GM18511 (cell line): ENCODE measurements around the gene WDR5B.
"Not testable (repeated sequence)": the region's sequence is repeated elsewhere in the genome, so short reads cannot be mapped to it uniquely, and the experiment has no call there.

Experiments used
- ATAC-seq: cut with Tn5 transposase; IDR thresholded peaks from one replicate; pipeline ENCODE4 v1.9.1; 2021; ENCODE audit warnings: mild to moderate bottlenecking, moderate library complexity; ENCODE audit not compliant: unreplicated experiment

Gene WDR5B

DNA sequence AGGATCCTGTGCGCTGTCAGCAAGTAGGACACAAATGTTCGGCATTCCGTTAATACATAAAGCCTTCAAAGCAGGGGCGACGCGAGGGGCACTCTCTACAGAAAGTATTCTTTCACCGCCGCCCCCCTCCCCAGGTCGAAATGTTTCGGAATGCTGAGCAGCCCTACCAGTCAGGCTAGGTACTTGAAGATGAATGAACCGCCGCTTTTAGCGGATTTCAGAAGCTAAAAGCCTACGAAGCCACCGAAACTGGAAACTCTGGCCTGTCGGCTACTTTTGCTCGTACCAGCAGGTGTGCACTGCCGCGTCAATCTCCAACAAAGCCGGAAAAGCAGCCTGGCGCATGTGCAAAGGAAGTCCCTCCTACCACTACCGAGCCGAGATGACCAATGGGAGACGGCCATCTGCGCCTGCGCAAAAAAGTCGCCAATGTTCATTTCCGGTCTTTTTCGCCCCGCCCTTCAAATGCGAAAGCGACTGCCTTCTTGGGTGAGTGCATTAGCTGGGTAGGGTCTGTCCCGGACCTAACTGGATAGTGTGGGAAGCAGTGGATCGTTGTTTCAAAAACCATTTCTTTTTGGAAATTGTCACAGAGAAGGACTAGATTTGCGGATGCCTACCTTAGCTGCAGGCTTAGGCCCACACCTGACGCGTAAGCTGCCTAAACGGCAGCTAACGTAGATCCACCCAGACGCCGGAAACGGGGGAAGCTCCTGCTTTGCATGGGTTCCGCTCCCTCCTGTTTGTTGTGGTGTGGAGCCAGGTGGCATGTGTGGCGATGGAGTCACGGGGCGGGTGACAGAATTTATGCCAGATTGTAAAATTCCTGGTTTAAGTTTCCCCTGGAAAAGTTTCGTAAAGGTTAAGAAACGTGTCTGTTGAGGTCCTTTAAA is at the start of gene WDR5B:
Gene WDR5B, minus strand, starts transcription at position 301 of the 893 bp plus-strand sequence. CDS start 534 bp downstream, outside the sequence.
- peak; percentile 87 for ATAC-seq

DNA sequence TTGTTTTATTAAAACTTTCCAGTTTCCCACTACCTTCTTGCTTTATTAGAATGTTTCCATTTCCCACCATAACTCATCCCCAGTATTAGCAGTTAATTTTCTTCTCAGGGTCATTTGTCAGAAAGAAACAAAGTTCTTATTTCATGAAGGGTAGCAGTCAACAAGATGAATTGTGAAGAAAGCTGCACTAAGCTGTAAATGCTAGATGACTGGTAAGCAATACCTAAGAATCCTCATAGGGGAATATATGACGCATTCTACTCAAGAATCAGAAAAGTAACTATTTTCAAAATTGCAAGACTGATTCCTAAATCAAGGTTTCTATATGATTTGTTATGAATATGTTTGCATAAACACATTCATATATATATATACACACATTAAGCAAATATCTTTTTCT is 48.8 kb upstream of the WDR5B start:
- ATAC-seq, result no peak

DNA sequence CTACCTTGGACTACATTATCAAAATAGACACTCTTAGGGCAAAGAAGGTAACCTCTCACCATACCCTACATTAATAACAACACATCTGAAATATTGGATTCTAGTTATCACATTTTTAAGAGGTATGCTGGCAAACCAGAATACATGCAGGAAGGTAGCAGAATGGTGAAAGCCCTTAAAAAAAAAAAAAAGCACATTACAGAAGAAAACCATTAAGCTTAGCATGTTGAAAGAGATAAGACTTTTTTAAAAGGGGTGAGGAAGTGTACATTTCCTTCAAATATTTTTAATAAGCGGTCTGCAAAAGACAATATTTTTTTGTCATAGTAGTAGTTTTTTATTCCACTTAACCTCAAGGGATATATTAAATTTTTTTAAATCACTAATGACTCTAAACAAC is 46.5 kb upstream of the WDR5B start:
- ATAC-seq, result no peak

DNA sequence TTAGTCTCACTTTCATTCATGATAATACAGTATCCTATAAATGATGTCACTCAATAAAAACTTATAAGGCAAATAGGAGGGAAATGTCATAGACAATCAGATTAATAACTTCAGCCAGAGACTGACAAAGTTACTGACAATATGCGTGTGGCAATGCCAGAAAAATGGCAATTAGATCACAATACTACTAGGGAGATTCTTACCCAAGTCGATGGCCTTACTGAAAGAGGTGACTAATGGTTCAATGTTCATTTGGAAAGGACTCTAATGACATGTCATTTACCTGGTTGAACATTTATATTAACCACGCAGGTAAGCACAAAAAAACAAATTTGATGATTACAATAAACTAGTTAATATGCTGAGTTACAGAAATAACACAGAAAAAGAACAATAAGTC is 45.9 kb upstream of the WDR5B start:
- no peak for ATAC-seq

DNA sequence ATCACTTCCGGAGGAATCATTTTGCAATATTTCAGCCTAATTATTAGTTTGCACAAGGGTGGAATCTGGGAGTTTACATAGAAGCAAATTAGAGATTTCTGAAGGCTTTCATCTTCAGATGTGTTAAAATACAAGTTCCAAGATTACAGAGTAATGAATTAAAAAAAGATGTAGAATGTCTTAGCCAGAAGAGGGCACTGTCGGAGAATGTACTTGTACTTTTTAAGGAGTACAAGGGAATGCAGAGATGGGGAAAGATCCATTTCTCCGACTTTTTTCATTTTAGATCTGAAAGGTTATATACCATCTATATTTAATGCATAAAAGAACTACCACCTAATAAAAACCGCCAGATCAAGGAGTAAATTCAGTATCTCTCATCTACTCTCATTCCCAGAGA is 43.1 kb upstream of the WDR5B start:
- ATAC-seq, result no peak

DNA sequence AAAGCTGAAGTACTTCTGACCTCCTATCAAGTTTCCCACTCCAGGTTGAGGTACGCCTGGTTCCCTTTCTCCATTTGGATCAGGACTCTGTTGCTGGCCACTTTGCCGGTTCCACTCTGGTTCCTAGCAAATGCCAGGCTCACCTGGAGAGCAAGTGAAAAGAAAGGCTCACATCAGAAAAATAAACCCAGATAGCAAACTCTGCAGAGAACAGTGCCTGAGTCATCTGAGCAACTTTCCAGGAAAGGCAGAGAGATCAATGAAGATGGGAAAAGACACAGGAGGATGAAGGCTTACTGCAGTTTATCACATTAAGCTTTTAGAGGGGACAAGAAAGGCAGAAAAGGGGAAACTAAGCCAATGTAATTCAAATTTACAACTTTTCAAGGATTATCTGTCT is 41.8 kb upstream of the WDR5B start:
- no peak for ATAC-seq

DNA sequence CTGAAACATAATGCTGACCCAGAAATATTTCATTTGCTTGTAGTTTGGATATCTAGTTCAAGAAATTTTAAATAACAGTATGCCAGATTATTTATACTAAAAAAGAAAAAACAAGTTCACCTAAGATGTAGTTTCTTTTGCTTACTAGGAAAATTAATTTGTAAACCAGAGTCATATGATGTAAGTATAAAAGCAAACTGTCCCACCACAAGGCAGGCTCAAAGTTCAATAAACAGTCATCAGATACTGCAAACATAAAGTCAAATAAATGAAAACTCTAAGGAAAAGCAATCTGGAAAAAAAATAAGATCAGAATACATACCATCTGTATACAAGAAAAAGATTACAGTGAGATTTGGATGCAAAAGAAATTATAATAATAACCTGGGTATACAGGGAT is 40.2 kb upstream of the WDR5B start:
- no peak for ATAC-seq

DNA sequence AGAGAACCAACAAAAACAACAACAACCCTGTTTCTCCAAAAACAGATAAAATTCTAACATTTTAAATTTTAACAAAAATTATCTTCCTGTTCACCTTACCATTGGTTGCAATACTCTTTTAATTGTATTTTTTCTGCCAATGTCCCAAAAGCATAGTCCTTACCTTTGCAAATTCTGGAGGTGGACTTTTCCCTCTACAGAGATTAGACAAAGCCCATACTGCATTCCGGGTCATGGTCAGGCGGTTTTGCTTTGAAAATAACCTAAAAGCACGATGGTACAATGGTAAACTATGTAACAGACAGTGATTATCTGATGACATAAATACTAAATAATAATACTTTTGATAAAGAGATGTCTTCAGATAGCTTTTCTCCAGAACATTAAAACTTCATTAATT is 35.5 kb upstream of the WDR5B start:
- no peak for ATAC-seq

DNA sequence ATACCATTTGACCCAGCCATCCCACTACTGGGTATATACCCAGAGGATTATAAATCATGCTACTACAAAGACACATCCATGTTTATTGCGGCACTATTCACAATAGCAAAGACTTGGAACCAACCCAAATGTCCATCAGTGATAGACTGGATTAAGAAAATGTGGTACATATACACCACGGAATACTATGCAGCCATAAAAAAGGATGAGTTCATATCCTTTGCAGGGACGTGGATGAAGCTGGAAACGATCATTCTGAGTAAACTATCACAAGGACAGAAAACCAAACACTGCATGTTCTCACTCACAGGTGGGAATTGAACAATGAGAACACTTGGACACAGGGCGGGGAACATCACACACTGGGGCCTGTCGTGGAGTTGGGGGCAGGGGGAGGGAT is 32.4 kb upstream of the WDR5B start:
- ATAC-seq, result not testable (repeated sequence)

DNA sequence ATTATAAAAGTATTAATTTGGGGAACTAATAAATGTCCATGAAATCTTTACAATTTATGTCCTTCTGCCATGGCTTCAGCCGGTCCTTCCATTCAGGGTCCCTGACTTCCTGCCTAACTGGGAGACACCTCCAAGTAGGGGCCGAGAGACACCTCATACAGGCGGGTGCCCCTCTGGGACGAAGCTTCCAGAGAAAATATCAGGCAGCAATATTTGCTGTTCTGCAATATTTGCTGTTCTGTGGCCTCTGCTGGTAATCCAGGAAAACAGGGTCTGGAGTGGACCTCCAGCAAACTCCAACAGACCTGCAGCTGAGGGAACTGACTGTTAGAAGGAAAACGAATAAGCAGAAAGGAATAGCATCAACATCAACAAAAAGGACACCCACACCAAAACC is 28.6 kb upstream of the WDR5B start:
- ATAC-seq, result not testable (repeated sequence)

DNA sequence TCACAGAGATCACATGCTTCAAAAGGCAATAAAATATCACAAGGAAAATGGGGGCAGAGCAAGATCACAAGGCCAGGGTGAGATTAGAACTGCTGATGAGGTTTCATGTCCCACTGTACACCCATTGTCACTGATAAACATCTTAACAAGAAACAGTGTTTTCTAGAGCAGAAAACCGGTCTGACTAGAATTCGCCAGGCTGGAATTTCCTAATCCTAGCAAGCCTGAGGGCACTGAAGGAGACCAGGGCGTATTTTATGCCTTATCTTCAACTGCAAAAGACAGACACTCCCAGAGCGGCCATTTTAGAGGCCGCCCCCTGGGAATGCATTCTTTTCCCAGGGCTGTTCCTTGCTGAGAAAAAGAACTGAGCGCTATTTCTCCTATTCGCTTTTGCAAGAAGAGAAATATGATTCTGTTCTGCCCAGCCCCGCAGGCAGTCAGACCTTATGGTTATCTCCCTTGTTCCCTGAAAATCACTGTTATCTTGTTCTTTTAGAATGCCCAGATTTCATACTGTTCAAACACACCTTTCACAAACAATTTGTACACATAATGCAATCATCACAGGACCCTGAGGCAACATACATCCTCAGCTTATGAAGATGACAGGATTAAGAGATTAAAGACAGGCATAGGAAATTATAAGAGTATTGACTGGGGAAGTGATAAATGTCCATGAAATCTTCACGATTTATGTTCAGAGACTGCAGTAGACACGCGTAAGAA is 28.1 kb upstream of the WDR5B start:
- not testable (repeated sequence) for ATAC-seq

DNA sequence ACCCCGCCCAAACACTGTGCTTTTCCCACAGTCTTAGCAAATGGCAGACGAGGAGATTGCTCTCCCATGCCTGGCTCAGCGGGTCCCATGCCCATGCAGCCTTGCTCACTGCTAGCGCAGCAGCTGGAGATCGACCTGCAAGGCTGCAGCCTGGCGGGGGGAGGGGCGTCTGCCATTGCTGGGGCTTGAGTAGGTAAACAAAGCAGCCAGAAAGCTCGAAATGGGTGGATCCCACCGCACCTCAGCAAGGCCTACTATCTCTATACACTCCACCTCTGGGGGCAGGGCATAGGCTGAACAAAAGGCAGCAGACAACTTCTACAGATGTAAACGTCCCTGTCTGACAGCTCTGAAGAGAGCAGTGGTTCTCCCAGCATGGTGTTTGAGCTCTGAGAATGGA is 27.2 kb upstream of the WDR5B start:
- no peak for ATAC-seq

DNA sequence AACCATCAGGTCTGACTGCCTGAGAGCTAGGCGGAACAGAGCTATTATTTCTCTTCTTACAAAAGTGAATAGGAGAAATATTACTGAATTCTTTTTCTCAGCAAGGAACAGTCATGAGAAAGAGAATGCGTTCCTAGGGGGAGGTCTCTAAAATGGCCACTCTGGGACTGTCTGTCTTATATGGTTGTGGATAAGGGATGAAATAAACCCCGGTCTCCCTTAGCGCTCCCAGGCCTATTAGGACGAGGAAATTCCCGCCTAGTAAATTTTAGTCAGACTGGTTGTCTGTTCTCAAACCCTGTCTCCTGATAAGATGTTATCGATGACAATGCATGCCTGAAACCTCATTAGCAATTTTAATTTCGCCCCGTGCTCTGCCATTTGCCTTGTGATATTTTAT is 20.1 kb upstream of the WDR5B start:
- no peak for ATAC-seq

DNA sequence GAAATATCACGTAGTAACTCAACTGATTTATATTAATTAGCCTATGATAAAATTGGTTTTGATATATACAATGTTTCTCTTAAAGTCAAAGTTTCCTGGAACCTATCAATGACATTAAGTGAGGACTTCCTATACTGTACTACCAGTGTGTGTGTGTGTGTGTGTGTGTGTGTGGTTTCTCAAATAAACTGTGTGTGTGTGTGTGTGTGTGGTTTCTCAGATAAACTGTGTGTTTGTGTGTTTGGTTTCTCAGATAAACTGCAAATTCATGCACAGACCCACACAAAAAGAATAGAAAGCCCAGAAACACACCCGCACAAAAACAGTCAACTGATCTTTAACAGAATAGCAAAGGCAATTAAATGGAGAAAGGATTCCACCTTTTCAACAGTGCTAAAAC is 14.5 kb upstream of the WDR5B start:
- ATAC-seq, result no peak

DNA sequence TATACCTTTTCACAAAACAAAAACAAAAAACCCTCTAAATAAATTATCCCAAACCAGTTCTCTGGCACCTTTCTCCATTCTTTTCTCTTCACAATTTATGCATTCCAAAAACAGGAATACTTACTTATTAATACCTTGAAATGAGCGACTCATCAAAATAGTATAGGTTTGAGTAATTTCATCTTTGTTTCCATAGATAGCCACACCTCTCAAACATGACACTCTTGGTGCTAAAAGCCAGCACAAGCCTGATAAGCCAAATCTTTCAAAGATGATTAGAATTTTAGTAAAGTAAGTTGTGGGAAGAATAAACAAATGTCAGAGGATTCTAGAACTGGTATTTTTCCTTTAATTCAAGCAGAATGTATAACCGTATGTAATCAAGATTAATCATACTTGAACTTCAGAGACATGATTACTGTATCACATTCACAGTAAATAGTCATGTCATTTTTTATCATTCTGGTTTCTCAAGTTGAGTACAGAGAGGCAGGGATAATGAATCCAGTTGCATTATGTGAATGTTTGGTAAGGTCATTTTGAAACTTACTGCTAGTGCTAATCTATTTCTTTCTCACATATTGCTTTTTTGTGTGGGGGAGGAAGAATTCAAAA is 12.1 kb upstream of the WDR5B start:
- ATAC-seq, result no peak

DNA sequence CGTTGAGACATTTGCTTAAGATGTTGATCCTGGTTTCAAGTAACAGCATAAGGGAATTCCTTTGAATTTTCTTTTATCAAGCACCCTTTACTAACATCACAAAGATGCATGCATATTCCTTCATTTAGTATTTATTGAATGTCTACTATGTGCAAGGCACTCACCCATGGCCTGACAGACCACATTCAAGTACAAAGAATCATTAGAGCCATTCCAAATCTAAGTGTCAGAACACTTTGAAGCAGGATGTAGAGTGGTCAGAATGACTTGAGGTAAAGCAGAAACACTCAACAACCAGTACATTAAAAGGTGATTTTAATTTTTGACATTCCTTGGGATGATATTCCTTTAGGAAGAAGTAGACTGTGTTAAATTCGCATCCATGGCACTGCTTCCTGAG is 6.0 kb upstream of the WDR5B start:
- no peak for ATAC-seq

DNA sequence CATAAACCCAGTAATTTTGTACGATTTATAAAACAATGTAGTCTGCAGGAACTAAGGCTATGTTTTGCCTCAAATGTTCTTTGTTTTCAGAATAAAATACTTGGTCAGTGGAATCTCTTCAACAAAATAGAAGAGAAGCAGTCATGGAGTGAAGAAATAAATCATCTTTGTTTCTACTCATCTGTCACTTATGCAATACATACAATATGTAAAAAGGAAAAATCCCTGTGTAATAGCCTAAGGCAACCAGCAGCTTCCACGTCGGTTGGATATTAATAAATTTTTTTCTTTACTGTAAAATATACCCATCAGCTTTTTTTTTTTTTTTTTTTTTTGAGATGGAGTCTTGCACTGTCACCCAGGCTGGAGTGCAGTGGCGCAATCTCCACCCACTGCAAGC is 5.2 kb upstream of the WDR5B start:
- no peak for ATAC-seq

DNA sequence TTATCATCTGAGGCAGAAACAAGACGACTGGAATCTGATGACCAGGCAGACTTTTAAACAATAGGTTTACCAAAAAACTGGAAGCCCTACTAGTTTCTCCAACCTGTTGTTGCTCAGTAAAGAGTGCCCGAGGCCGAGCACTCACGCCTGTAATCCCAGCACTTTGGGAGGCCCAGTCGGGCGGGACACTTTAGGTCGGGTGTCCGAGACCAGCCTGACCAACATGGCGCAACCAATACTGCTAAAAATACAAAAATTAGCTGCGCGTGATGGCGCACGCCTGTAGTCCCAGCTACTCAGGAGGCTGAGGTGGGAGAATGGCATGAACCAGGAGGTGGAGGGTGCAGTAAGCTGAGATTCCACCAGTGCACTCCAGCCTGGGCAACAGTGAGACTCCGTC is 1.1 kb upstream of the WDR5B start:
- ATAC-seq, result no peak

DNA sequence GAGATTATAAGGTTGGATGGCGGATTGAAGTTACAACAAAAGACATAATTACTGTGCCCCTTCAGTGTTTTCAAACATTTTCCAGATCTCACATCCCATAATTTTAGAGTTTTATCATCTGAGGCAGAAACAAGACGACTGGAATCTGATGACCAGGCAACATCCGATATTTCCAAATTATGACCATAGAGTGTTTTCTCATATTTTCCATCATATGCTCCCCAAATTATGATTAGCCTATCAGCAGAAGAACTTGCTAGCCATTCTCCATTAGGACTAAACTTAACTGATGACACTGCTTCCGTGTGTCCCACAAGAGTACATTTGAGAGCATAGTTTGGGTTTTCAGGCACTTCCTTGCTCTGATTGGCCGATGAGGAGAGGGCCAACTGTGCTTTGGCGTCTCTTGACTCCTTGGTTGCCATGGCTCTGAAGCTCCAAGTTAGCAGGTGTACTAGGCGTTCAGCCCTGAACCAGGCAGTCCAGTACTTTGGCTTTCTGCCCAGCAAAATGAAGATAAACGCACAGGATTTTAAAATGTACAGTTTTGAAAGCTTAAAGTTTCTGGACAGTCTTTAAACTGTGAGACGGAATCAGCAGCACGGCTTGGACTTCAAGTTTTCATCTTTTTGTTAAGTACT is 638 bp downstream of the WDR5B start:
- ATAC-seq, result peak; percentile 58

DNA sequence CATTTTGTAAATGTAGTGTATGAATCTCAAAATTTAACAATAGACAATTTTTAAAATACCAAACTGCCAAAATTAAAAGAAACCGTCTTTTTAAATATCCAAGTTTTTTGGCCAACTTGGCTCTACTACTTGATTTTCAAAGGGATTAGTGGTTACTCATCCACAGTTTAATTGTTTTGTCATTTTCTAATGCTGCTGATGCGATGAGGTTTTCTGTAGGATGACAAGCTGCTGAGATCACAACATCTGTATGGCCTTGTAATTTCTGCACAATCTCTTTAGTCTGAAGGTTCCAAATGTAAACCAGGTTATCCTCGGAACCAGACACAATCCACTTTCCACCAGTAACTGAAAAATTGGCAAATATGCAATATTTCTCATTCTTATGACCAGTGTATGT is 1.5 kb downstream of the WDR5B start:
- no peak for ATAC-seq

DNA sequence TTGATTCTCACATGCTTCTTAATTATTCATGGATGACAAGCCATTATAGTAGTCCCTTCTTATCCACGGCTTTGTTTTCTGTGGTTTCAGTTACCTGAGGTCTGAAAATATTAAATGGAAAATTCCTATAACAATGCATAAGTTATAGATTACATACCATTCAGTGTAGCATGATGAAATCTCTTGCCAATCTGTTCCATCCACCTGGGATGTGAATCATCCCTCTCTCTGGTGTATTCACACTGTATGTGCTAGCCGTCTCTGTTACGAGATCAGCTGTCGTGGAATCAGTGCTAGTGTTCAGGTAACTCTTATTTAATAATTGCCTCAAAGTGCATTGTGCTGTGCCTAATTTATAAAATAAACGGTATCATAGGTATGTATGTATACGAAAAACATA is 5.2 kb downstream of the WDR5B start:
- ATAC-seq, result no peak
